ENCODE results near the gene C5orf58.

- TF ChIP-seq CTCF (IDR thresholded peaks at IDR 0.05) = no peak
- TF ChIP-seq POLR2A (IDR thresholded peaks at IDR 0.05) = no peak
- TF ChIP-seq POLR2AphosphoS5 (IDR thresholded peaks at IDR 0.05) = no peak
Measured at GRCh38 chr5:170246126-170246870, 13.5 kb downstream of the C5orf58 start.
